ENCODE measurements around the gene PARP8. TPM values are rescaled to one million over a fixed set of nuclear protein-coding genes. Genes with fewer than 3 reads are reported as not detected.

The PARP8 gene
- total RNA-seq, 3 donors from 2014 or later (not counting 1 experiment from before 2014, with no cell fraction given): 359 to 395 (median 372) TPM

DNA sequence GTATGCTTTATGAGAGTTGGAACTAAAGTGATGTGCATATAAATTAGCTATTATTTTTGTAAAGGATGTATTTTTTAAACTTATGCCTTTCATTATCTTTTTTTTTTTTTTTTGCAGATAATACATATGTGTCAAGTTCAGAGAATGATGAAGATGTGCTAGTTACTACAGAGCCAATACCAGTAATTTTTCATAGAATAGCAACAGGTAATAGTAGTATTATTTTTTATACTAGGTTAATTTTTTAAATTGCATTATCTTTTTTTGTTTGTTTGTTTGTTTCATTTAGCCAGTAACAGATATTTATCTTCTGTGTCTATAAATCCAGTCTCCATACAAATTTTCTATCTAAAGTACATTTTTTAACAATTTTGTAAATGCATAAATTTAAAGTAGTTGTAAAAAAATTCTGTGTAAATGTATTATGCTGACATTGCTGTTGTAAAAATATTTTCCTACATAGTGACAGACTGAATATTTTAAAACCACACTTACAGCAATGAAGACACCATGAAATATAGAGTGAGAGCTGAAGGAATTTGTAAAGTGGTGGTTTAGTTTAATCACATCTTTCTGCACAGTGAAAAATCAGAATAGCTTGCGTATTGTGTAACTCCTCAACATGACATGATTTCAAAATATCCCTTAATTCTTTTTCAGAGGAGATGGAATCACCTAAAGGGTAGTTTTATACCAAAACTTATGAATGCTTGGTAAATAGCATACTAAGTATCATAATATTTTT lies 93.3 kb downstream of the PARP8 start:
- Histone ChIP-seq H3K4me1 (ENCODE audit: control insufficient read depth, insufficient read depth, low read length) (no peaks in the 10 kb centered on the region), H3K27ac (ENCODE audit: low read length) (no peak overlapping the region), H3K27me3 (ENCODE audit: control insufficient read depth, insufficient read depth, low read length) (no peaks in the 10 kb centered on the region), H3K36me3 (ENCODE audit: control insufficient read depth, insufficient read depth, low read length) (peaks cover 57% of the 10 kb centered on the region), H3K4me3 (ENCODE audit: low read length) (no peak overlapping the region), H3K9me3 (ENCODE audit: control insufficient read depth, insufficient read depth, low read length) (no peaks in the 10 kb centered on the region)
- Mint-ChIP-seq H3K27me3 (ENCODE audit: low read depth in 2 of 2) (no peaks in the 10 kb centered on the region), H3K9me3 (no peaks in the 10 kb centered on the region), H3K4me3 (no peak overlapping the region), H3K27ac (peak overlapping the region in 1 of 2 donors; percentile 13), H3K36me3 (peaks cover 7% of the 10 kb centered on the region), H3K4me1 (peaks cover 48 to 63% of the 10 kb centered on the region in 2 donors)
- no CpG with 5 or more reads among the region's 1 CpG for WGBS (ENCODE audit: insufficient coverage)
- DNase-seq: no peak
- intact Hi-C loops (cut with micrococcal nuclease): no loop called here
- TF ChIP-seq, protein P1, sequence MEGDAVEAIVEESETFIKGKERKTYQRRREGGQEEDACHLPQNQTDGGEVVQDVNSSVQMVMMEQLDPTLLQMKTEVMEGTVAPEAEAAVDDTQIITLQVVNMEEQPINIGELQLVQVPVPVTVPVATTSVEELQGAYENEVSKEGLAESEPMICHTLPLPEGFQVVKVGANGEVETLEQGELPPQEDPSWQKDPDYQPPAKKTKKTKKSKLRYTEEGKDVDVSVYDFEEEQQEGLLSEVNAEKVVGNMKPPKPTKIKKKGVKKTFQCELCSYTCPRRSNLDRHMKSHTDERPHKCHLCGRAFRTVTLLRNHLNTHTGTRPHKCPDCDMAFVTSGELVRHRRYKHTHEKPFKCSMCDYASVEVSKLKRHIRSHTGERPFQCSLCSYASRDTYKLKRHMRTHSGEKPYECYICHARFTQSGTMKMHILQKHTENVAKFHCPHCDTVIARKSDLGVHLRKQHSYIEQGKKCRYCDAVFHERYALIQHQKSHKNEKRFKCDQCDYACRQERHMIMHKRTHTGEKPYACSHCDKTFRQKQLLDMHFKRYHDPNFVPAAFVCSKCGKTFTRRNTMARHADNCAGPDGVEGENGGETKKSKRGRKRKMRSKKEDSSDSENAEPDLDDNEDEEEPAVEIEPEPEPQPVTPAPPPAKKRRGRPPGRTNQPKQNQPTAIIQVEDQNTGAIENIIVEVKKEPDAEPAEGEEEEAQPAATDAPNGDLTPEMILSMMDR (IDR thresholded peaks at IDR 0.05): no peak
- no peak for ATAC-seq

DNA sequence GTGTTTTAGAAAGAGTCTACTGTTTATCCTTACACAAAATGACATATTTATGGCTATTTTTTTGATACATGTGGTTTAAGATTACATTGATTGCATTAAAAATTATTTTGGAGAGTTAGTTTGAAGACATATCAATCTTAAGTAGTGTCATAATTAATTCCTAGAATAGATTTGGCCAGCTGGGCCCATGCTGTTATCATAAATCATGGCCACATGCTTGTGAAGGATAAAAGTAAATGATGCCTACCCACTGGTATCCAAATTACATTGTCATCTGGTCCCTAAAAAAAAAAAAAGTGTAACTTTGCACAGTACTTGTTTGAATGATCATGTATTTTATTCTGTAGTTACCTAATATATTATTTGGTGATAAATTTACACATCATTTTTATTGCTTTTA lies 96.9 kb downstream of the PARP8 start:
- H3K27me3 Mint-ChIP-seq (ENCODE audit: low read depth in 2 of 2): no peaks in the 10 kb centered on the region
- Histone ChIP-seq H3K27me3 (ENCODE audit: control insufficient read depth, insufficient read depth, low read length) (no peaks in the 10 kb centered on the region), H3K36me3 (ENCODE audit: control insufficient read depth, insufficient read depth, low read length) (peaks cover 73% of the 10 kb centered on the region), H3K9me3 (ENCODE audit: control insufficient read depth, insufficient read depth, low read length) (no peaks in the 10 kb centered on the region), H3K4me1 (ENCODE audit: control insufficient read depth, insufficient read depth, low read length) (no peaks in the 10 kb centered on the region), H3K4me3 (ENCODE audit: low read length) (no peak overlapping the region), H3K27ac (ENCODE audit: low read length) (no peak overlapping the region)
- DNase-seq (no peak), ATAC-seq (no peak)
- intact Hi-C loops (cut with micrococcal nuclease): no loop called here
- H3K9me3 Mint-ChIP-seq: no peaks in the 10 kb centered on the region
- peaks cover 38 to 50% of the 10 kb centered on the region in 2 donors for H3K4me1 Mint-ChIP-seq
- peak overlapping the region in 1 of 2 donors; percentile 70 for H3K27ac Mint-ChIP-seq
- peaks cover 7% of the 10 kb centered on the region for H3K36me3 Mint-ChIP-seq
- TF ChIP-seq, protein P1 (IDR thresholded peaks at IDR 0.05): no peak
- no peak overlapping the region for H3K4me3 Mint-ChIP-seq

DNA sequence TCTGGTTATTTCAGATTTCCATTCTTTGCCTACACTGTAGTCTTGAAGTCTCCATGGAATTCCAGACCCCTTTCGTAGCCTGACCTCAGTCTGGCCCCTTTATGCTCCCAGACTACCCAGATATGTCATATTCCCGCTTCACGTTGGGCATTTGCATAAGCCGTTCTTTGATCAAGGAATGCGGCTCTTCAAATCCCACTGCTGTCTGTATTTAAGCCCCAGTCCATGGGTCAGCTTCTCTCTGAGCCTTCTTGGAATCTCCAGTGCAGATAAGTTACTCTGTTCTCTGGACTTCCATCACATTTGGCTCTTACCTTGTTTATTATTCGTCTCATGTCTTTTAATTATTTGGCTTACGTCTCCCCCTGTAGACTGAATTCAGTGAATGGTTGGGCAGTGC lies 97.4 kb downstream of the PARP8 start:
- Histone ChIP-seq H3K27me3 (ENCODE audit: control insufficient read depth, insufficient read depth, low read length) (no peaks in the 10 kb centered on the region), H3K4me1 (ENCODE audit: control insufficient read depth, insufficient read depth, low read length) (no peaks in the 10 kb centered on the region), H3K27ac (ENCODE audit: low read length) (no peak overlapping the region), H3K36me3 (ENCODE audit: control insufficient read depth, insufficient read depth, low read length) (peaks cover 76% of the 10 kb centered on the region), H3K4me3 (ENCODE audit: low read length) (no peak overlapping the region), H3K9me3 (ENCODE audit: control insufficient read depth, insufficient read depth, low read length) (no peaks in the 10 kb centered on the region)
- Mint-ChIP-seq H3K9me3 (no peaks in the 10 kb centered on the region), H3K36me3 (peaks cover 7% of the 10 kb centered on the region), H3K4me1 (peaks cover 43 to 45% of the 10 kb centered on the region in 2 donors), H3K27ac (peak overlapping the region; percentile 31 to 32), H3K4me3 (no peak overlapping the region), H3K27me3 (ENCODE audit: low read depth in 2 of 2) (no peaks in the 10 kb centered on the region)
- TF ChIP-seq, protein P1 (IDR thresholded peaks at IDR 0.05): no peak
- DNase-seq (no peak), ATAC-seq (no peak)
- intact Hi-C loops (cut with micrococcal nuclease): no loop called here
- 98% methylated on average over 6 of the region's 7 CpGs for WGBS (ENCODE audit: insufficient coverage)

DNA sequence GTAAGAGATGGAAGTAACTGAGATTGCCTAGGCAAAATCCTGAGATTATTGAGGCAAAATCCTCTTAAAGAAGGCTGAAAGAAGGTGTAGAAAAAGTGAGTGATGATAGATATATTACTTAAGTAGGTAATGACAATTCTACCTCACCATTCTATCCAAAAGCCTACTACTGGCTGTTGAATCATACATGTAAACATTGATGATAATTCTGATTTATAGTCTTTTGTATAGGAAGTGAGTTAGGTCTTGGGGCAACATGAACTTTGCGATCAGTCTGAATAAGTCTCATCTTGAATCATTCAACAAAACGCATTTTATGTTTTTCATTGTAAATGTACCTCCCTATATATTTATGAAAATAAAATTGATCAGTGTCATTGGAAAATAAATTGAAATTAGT lies 99.6 kb downstream of the PARP8 start:
- Mint-ChIP-seq H3K36me3 (peaks cover 7% of the 10 kb centered on the region), H3K27ac (peak overlapping the region; percentile 56 to 64)
- intact Hi-C loops (cut with micrococcal nuclease): no loop called here

More for the DNA sequence above, 99.6 kb downstream of the PARP8 start:
- no peak for DNase-seq
- Histone ChIP-seq H3K4me1 (ENCODE audit: control insufficient read depth, insufficient read depth, low read length) (no peaks in the 10 kb centered on the region), H3K4me3 (ENCODE audit: low read length) (no peak overlapping the region), H3K27me3 (ENCODE audit: control insufficient read depth, insufficient read depth, low read length) (no peaks in the 10 kb centered on the region), H3K36me3 (ENCODE audit: control insufficient read depth, insufficient read depth, low read length) (peaks cover 71% of the 10 kb centered on the region), H3K9me3 (ENCODE audit: control insufficient read depth, insufficient read depth, low read length) (no peaks in the 10 kb centered on the region), H3K27ac (ENCODE audit: low read length) (no peak overlapping the region)
- Mint-ChIP-seq H3K4me3 (no peak overlapping the region), H3K27me3 (ENCODE audit: low read depth in 2 of 2) (no peaks in the 10 kb centered on the region), H3K9me3 (no peaks in the 10 kb centered on the region), H3K4me1 (peaks cover 42 to 47% of the 10 kb centered on the region in 2 donors)
- no peak for ATAC-seq
- WGBS (ENCODE audit: insufficient coverage): no CpG with 5 or more reads among the region's 2 CpGs
- TF ChIP-seq, protein P1 (IDR thresholded peaks at IDR 0.05): no peak

Data from natural killer cell (primary cell).